AG04450 (cell line): ENCODE data around the gene GSTM3. TPM values are rescaled to one million over a fixed set of nuclear protein-coding genes. Genes with fewer than 3 reads are reported as not detected.
A peak's percentile ranks its signal among the peaks of the same experiment; 100 is the strongest.

Experiments used
- CTCF ChIA-PET: fragments of 300-600, 350-600 bp; formaldehyde crosslinking; extraction: SDS; loops from one replicate; lab custom pipeline; 2022; ENCODE audit warnings: antibody characterized with exemption, inconsistent platforms; lab: Charles Lee
- POLR2A ChIA-PET: fragments of 350-600 bp; formaldehyde crosslinking; extraction: SDS; loops from one replicate; lab custom pipeline; 2021; ENCODE audit warnings: antibody characterized with exemption, inconsistent platforms; lab: Yijun Ruan, JAX
- DNase-seq: peaks from one replicate; pipeline ENCODE4 v3.0.0-alpha.2; 2011; ENCODE audit warnings: low read depth, low spot score
- H3K27ac ChIP-seq: one replicate; pipeline ENCODE4 v1.5.1; 2012; ENCODE audit warnings: low read depth, low read length, control low read depth
- H3K27me3 ChIP-seq: one replicate; pipeline ENCODE4 v1.6.0; 2012; ENCODE audit warnings: low read length; ENCODE audit not compliant: control insufficient read depth, insufficient read depth
- H3K4me3 ChIP-seq: 2 replicates; pipeline ENCODE4 v1.5.1; 2011; ENCODE audit warnings: mild to moderate bottlenecking, low read depth, low read length, control low read depth
- H3K9me3 ChIP-seq: 2 replicates; pipeline ENCODE4 v1.5.1; 2012; ENCODE audit warnings: low read length; ENCODE audit not compliant: control insufficient read depth, insufficient read depth
- polyA plus RNA-seq: library from polyadenylated mRNA; depleted of rRNA; stranded (reverse); fragments of >200 nt; gene quantifications from 2 replicates; pipeline ENCODE4 v1.2.3, GENCODE V29; 2011
- TF ChIP-seq, protein P1 (sequence below): IDR thresholded peaks from 2 replicates; pipeline ENCODE4 v1.5.1; 2011; ENCODE audit warnings: low read depth, low read length, control low read depth, inconsistent platforms

GSTM3 gene
- polyA plus RNA-seq, 1 experiment, result 299 TPM

DNA sequence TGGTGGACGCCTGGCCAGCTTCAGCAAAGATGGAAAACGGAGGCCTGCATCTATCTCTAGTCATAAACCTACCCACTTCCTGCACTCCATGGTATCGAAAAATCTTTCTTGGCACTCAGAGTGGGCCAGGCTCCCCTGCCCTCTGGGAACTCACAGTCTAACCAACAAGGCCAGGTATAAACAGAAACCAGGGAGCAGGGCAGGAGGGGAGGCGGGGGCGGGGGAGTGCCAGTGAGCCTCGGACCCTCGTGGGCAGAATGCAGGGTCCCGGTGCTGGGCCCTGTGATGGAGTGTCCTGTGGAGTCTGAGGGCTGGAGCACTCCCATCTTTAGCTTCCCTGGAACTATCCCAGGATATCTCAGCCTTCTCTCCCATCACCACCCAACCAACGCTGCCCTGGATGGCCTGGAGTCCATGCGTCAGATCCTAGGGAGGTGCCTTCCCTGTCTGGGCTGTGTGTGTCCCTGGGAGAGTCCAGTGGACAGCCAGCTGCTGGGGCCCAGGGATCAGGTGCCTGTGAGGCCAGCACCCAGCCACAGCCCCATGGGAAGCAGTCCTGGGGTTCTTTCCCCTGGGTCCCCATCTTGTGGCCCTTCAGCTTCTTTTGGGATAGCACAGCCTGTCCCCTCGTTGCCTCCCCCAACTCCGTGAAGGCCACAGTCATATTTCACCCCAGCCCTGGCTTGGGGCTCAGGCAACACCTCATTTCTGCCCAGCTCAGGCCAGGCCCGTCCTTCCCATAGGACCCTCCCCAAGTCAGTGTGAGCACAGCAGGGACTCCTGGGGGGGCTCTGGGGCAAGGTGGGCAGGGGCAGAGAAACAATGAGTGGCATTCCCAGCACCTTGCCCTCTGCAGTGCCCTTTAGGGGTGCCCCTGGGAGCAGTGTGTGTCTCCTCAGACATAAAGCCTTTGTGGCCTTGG lies 24.0 kb upstream of the GSTM3 start:
- no peaks in the 10 kb centered on the region; the same call in 1 of the 2 replicates for H3K9me3 ChIP-seq
- no peak for DNase-seq
- H3K4me3 ChIP-seq, result no peak overlapping the region
- H3K27ac ChIP-seq, result no peak overlapping the region
- ChIA-PET CTCF (interaction anchor here (1.5 kb wide), 1 partner anchor 13 kb away, joined by 4 read pairs; no protein-coding TSS in a partner anchor), POLR2A (interaction anchor here (0.5 to 0.9 kb wide), 2 partner anchors 108 to 216 kb away, joined by 3 to 4 read pairs; partner anchors contain the start of gene GNAI3)
- TF ChIP-seq, protein P1, sequence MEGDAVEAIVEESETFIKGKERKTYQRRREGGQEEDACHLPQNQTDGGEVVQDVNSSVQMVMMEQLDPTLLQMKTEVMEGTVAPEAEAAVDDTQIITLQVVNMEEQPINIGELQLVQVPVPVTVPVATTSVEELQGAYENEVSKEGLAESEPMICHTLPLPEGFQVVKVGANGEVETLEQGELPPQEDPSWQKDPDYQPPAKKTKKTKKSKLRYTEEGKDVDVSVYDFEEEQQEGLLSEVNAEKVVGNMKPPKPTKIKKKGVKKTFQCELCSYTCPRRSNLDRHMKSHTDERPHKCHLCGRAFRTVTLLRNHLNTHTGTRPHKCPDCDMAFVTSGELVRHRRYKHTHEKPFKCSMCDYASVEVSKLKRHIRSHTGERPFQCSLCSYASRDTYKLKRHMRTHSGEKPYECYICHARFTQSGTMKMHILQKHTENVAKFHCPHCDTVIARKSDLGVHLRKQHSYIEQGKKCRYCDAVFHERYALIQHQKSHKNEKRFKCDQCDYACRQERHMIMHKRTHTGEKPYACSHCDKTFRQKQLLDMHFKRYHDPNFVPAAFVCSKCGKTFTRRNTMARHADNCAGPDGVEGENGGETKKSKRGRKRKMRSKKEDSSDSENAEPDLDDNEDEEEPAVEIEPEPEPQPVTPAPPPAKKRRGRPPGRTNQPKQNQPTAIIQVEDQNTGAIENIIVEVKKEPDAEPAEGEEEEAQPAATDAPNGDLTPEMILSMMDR, result no peak
- H3K27me3 ChIP-seq, result no peaks in the 10 kb centered on the region

DNA sequence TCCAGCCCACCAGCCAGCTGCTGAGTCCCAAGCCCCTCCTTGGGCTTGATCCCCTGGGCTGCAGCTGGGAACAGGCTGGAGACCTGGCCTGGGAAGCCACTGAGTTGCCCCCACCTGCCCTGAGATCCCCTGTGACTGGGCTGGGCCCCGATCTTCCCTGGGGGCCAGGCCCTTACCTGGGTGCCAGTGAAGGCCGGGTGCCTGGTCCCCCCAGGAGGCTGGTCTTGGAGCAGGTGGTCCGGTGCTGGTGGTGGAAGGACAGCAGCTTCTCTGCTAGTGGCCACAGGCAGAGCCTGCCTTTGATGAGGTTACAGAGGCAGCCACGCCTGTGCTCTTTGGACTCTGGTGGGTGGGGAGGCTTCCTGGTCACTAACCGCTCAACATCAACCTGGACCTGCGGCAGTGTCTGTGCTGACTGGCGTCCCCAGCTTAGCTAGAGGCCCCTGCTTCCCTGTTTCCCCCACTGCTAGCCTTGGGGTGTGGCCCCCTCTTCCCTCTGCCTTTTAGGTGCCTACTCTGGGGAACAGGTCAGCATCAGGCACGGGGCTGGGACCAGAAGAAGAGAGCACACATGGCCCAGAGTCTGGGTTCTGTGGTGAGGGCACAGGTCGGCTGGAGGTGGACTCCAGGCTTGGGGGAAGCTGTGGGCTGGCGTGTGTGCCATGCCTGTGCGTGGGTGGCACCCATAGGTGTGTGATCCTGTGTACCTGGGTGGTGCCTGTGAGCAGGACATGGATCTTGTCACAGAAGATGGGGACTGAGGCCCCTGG lies 23.0 kb upstream of the GSTM3 start, which contains the start of gene EPS8L3:
EPS8L3 (minus strand) TSS at position 278 of the 770 bp plus-strand sequence. CDS start 2,174 bp downstream, outside the sequence.
- H3K9me3 ChIP-seq, result no peaks in the 10 kb centered on the region; the same call in 1 of the 2 replicates
- TF ChIP-seq, protein P1, result no peak
- ChIA-PET POLR2A (interaction anchor here (0.6 kb wide), 1 partner anchor 99 kb away, joined by 6 read pairs; no protein-coding TSS in a partner anchor), CTCF (interaction anchor here (0.6 to 1.0 kb wide), 4 partner anchors 10 to 232 kb away, joined by 3 to 4 read pairs (median 3); no protein-coding TSS in a partner anchor)
- H3K4me3 ChIP-seq, result no peak within 1 kb of the TSS
- no peaks in the 10 kb centered on the region for H3K27me3 ChIP-seq
- H3K27ac ChIP-seq, result peak within 1 kb of the TSS; percentile 61
- DNase-seq, result no peak

DNA sequence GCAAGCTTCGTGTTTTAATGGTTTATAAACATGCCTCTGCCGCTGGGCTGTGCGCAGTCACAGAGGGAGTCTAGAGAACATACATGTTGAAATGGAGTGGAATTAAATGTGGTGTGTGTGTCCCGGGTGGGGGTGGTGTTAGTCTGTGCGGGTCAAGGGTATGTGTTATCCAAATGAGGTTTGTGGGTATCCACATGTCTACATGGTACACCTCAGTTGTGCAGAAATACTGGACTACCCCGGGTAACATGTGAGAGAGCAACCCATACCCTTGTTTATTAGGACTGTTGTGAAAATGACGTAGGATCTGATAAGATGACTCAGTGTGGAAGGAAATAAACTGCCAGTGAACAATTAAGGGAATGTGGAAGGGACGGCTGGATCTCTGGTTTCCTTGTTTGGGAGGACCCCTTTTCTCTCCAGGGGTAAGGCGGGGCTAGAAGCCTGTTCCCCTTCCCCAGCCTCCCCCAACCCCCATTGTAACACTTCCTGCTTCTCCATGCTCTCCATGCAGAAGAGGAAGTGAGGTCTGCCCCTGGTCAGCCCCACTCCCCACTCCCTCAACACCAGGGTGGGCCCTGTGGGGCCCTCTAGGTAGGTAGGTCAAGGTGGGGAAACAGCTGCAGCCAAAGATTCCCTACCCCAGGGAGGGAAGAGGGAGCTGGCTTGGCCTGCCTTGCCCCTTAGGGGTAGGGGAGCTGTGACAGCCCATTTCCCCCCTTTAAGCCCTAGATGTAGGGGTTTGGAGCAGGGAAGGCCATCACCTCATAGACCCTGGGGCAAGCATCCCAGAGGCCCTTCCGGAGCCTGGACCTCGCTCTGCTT lies 22.2 kb upstream of the GSTM3 start:
- TF ChIP-seq, protein P1, result no peak
- POLR2A ChIA-PET, result interaction anchor here (0.6 kb wide), 1 partner anchor 99 kb away, joined by 6 read pairs; no protein-coding TSS in a partner anchor
- Histone ChIP-seq H3K27me3 (no peaks in the 10 kb centered on the region), H3K27ac (peak overlapping the region; percentile 61), H3K4me3 (no peak overlapping the region), H3K9me3 (no peaks in the 10 kb centered on the region; the same call in 1 of the 2 replicates)
- CTCF ChIA-PET, result interaction anchor here (0.6 to 1.0 kb wide), 4 partner anchors 11 to 231 kb away, joined by 3 to 4 read pairs (median 3); no protein-coding TSS in a partner anchor
- peak; percentile 67 for DNase-seq

DNA sequence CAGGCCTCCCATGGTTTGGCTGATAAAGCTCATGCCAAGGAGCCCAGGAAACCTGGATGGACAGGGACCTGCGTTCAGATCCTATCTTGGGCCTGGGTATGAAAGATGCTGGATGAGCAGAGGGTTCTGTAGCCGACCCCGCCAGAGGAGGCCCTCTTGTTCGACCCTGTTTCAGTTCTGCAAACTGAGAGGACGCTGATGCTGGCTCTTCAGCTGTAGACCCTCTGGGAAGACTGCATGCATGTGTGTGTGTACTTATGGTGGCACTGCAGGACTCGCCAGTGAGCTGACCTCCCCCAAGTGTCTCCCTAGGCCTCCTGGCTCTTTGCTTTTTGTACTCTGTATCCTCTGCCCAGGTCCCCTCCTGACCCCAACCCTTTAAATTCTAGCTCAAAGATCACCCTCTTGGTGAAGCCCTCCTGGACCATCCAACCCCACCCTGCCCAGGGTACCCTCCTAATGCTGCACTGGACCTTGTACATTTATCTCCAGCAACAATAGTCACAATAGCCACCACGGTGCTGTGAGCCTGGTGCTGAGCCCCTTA lies 21.3 kb upstream of the GSTM3 start:
- no peak overlapping the region for H3K4me3 ChIP-seq
- H3K27me3 ChIP-seq, result no peaks in the 10 kb centered on the region
- TF ChIP-seq, protein P1, result no peak
- CTCF ChIA-PET, result no interaction called here
- H3K27ac ChIP-seq, result peak overlapping the region; percentile 11
- POLR2A ChIA-PET, result no interaction called here
- DNase-seq, result no peak
- H3K9me3 ChIP-seq, result no peaks in the 10 kb centered on the region; the same call in 1 of the 2 replicates
